Activated B cell treated with CpG ODN at 0.5 μM for 24 hours (primary cell): ENCODE results near the gene EEF1A2. TPM values are rescaled to one million over a fixed set of nuclear protein-coding genes. Genes with fewer than 3 reads are reported as not detected.

Experiments
- ATAC-seq: fragments of 200-7000 bp; cut with Tn5 transposase; one replicate; pipeline ENCODE4 v1.10.0; 2021; ENCODE audit warnings: low read depth, mild to moderate bottlenecking, moderate library complexity
- CTCF ChIA-PET: fragments of 350-600 bp; sonication (Branson Sonifier 250); formaldehyde crosslinking; loops from one replicate; lab custom pipeline; 2021; ENCODE audit warnings: antibody characterized with exemption; lab: Charles Lee
- POLR2A ChIA-PET: fragments of 350-600 bp; sonication (Branson Sonifier 250); formaldehyde crosslinking; loops from one replicate; lab custom pipeline; 2021; ENCODE audit warnings: antibody characterized with exemption; lab: Charles Lee
- DNase-seq: peaks from one replicate; pipeline ENCODE4 v3.0.0; 2022
- H3K27ac Mint-ChIP-seq: one replicate; pipeline ENCODE4 v1.8.0; 2020; ENCODE audit warnings: mixed read lengths
- H3K27me3 Mint-ChIP-seq: one replicate; pipeline ENCODE4 v1.8.0; 2021; ENCODE audit warnings: mixed read lengths
- H3K36me3 Mint-ChIP-seq: one replicate; pipeline ENCODE4 v1.8.0; 2021; ENCODE audit warnings: low read depth, mixed read lengths
- H3K4me1 Mint-ChIP-seq: one replicate; pipeline ENCODE4 v1.8.0; 2021; ENCODE audit warnings: mixed read lengths
- H3K4me3 Mint-ChIP-seq: one replicate; pipeline ENCODE4 v1.8.0; 2020; ENCODE audit warnings: mild to moderate bottlenecking, mixed read lengths
- H3K9me3 Mint-ChIP-seq: one replicate; pipeline ENCODE4 v1.8.0; 2020; ENCODE audit warnings: mixed read lengths
- CTCF ChIP-seq: fragments of 200-600 bp; IDR thresholded peaks from one replicate; pipeline ENCODE4 v1.8.0; 2022; ENCODE audit warnings: antibody characterized with exemption, mild to moderate bottlenecking
- intact Hi-C: fragments of 100-400 bp; cut with micrococcal nuclease; formaldehyde crosslinking; loops from one replicate; pipeline ENCODE4 v1.15.1; 2024
- total RNA-seq: library from RNA; stranded (reverse); gene quantifications from 2 replicates; pipeline ENCODE4 v1.2.3, GENCODE V29; 2022

The EEF1A2 gene
- total RNA-seq, 1 donor from 2014 or later = 1.6 TPM

GRCh38 chr20:63534427-63534830, 35.5 kb upstream of the EEF1A2 start:
- H3K27me3 Mint-ChIP-seq = no peaks in the 10 kb centered on the region

GRCh38 chr20:63533871-63534393, 35.0 kb upstream of the EEF1A2 start:
- no peak for ATAC-seq
- peaks cover 18% of the 10 kb centered on the region for H3K4me1 Mint-ChIP-seq
- intact Hi-C loops = no loop called here
- POLR2A ChIA-PET = interaction anchor here (10.6 kb wide), 1 partner anchor 11 kb away, joined by 179 read pairs; the partner anchor contains the start of gene PPDPF
- H3K27ac Mint-ChIP-seq = no peak overlapping the region
- CTCF ChIA-PET = no interaction called here
- DNase-seq = peak; percentile 19
- H3K9me3 Mint-ChIP-seq = no peaks in the 10 kb centered on the region
- H3K27me3 Mint-ChIP-seq = no peaks in the 10 kb centered on the region
- no peak overlapping the region for H3K4me3 Mint-ChIP-seq
- no peaks in the 10 kb centered on the region for H3K36me3 Mint-ChIP-seq
- TF ChIP-seq CTCF = no peak

More at GRCh38 chr20:63534427-63534830, 35.5 kb upstream of the EEF1A2 start:
- ChIA-PET POLR2A (interaction anchor here (10.6 kb wide), 1 partner anchor 12 kb away, joined by 179 read pairs; the partner anchor contains the start of gene PPDPF), CTCF (no interaction called here)
- no peak for TF ChIP-seq CTCF
- no peak overlapping the region for H3K4me3 Mint-ChIP-seq
- peaks cover 18% of the 10 kb centered on the region for H3K4me1 Mint-ChIP-seq
- no peaks in the 10 kb centered on the region for H3K9me3 Mint-ChIP-seq
- DNase-seq (peak; percentile 15), ATAC-seq (no peak)
- intact Hi-C loops = no loop called here
- H3K36me3 Mint-ChIP-seq = no peaks in the 10 kb centered on the region
- no peak overlapping the region for H3K27ac Mint-ChIP-seq

GRCh38 chr20:63533388-63533787, 34.5 kb upstream of the EEF1A2 start:
- Mint-ChIP-seq H3K4me1 (peaks cover 14% of the 10 kb centered on the region), H3K27me3 (no peaks in the 10 kb centered on the region), H3K4me3 (no peak overlapping the region), H3K27ac (no peak overlapping the region), H3K36me3 (no peaks in the 10 kb centered on the region), H3K9me3 (no peaks in the 10 kb centered on the region)
- TF ChIP-seq CTCF = no peak
- intact Hi-C loops = no loop called here
- CTCF ChIA-PET = no interaction called here
- peak; percentile 11 for DNase-seq
- no peak for ATAC-seq
- POLR2A ChIA-PET = interaction anchor here (10.6 kb wide), 1 partner anchor 11 kb away, joined by 179 read pairs; the partner anchor contains the start of gene PPDPF

GRCh38 chr20:63532449-63532971, 33.6 kb upstream of the EEF1A2 start:
- CTCF ChIA-PET = no interaction called here
- Mint-ChIP-seq H3K4me3 (no peak overlapping the region), H3K27ac (no peak overlapping the region), H3K4me1 (peaks cover 9% of the 10 kb centered on the region), H3K9me3 (no peaks in the 10 kb centered on the region), H3K36me3 (no peaks in the 10 kb centered on the region), H3K27me3 (no peaks in the 10 kb centered on the region)
- ATAC-seq = no peak
- TF ChIP-seq CTCF = no peak
- intact Hi-C loops = no loop called here
- DNase-seq = peak; percentile 12
- POLR2A ChIA-PET = interaction anchor here (0.9 to 10.6 kb wide), 2 partner anchors 10 to 103 kb away, joined by 3 to 179 read pairs; partner anchors contain the start of gene PPDPF

GRCh38 chr20:63531686-63532448, 33.0 kb upstream of the EEF1A2 start:
- Mint-ChIP-seq H3K9me3 (no peaks in the 10 kb centered on the region), H3K4me1 (peaks cover 9% of the 10 kb centered on the region), H3K36me3 (no peaks in the 10 kb centered on the region), H3K27me3 (no peaks in the 10 kb centered on the region), H3K4me3 (no peak overlapping the region), H3K27ac (no peak overlapping the region)
- POLR2A ChIA-PET = interaction anchor here (0.7 to 10.6 kb wide), 3 partner anchors 9 to 104 kb away, joined by 3 to 179 read pairs (median 5); partner anchors contain the start of gene PPDPF
- ATAC-seq (no peak), DNase-seq (no peak)
- CTCF ChIA-PET = no interaction called here
- no peak for TF ChIP-seq CTCF
- intact Hi-C loops = no loop called here
